Measurements from ENCODE around the gene SELENOK. TPM values are rescaled to one million over a fixed set of nuclear protein-coding genes. Genes with fewer than 3 reads are reported as not detected.

The SELENOK gene
- total and polyA plus RNA-seq, 2 of the 13 experiments (the other 11 are each of a cell fraction or from before 2014, with no cell fraction given), result 67.0 to 81.0 TPM

DNA sequence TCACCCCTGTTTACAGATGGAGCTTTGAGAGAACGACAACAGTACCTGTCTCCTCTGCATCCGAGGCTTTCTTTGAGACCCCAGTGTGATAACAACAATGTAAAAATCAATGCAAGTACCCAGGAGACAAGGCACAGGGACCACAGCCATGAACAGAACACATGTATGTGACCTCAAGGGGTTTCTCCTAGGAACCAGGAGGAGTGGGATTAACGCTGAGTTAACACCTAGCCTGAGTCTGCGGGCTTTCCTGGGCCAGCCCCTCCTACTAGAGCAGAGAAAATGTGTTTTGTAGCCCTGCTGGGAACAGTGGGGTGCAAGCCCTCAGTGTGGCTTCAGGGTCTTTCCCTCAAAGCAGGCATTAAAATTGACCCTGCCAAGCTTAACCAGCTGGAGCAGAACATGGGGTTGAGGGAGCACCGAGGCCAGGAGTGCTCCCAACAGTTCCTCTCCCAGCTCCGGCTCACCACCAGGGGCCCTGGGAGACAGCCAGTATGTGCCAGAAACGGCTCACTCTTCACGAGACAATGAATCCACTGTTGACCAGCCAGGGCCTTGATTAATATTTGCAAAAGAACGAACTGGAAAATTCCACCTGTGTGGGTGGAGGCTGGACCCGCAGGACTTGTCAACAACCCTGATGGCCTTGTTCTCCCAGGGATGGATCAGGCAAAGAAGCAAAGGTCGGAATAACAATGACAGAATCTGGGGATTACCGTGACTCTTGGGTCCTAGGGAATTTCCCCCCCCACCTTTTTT lies 49.0 kb downstream of the SELENOK start (continued):
- TF ChIP-seq RBAK (CRISPR knock-in tag; IDR thresholded peaks at IDR 0.05) (no peak), CCAR2 (optimal IDR thresholded peaks at IDR 0.05; ENCODE audit: low read depth, low read length) (peak; percentile 11), ZNF672 (CRISPR knock-in tag; IDR thresholded peaks at IDR 0.05) (no peak), GFI1 (CRISPR knock-in tag; IDR thresholded peaks at IDR 0.05; ENCODE audit: borderline replicate concordance) (peak; percentile 33; the same call in 1 of the 2 replicates), CHD4 (IDR thresholded peaks at IDR 0.05; ENCODE audit: borderline replicate concordance, low read length) (no peak), POLR2AphosphoS5 (IDR thresholded peaks at IDR 0.05; ENCODE audit: low read depth, low read length) (peak; percentile 66), GATAD2A (CRISPR knock-in tag; IDR thresholded peaks at IDR 0.05) (peak; percentile 88), SNAI1 (CRISPR knock-in tag; IDR thresholded peaks at IDR 0.05; ENCODE audit: borderline replicate concordance) (peak; percentile 75; the same call in 1 of the 2 replicates), POGZ (CRISPR knock-in tag; IDR thresholded peaks at IDR 0.05) (no peak), SIN3A (IDR thresholded peaks at IDR 0.05; ENCODE audit: borderline replicate concordance, low read depth, low read length) (peak; percentile 60), ARNTL (CRISPR knock-in tag; IDR thresholded peaks at IDR 0.05) (peak; percentile 55; the same call in 1 of the 2 replicates), TOE1 (CRISPR knock-in tag; IDR thresholded peaks at IDR 0.05) (peak; percentile 51; the same call in 1 of the 2 replicates)
- TF ChIP-seq, protein P1, sequence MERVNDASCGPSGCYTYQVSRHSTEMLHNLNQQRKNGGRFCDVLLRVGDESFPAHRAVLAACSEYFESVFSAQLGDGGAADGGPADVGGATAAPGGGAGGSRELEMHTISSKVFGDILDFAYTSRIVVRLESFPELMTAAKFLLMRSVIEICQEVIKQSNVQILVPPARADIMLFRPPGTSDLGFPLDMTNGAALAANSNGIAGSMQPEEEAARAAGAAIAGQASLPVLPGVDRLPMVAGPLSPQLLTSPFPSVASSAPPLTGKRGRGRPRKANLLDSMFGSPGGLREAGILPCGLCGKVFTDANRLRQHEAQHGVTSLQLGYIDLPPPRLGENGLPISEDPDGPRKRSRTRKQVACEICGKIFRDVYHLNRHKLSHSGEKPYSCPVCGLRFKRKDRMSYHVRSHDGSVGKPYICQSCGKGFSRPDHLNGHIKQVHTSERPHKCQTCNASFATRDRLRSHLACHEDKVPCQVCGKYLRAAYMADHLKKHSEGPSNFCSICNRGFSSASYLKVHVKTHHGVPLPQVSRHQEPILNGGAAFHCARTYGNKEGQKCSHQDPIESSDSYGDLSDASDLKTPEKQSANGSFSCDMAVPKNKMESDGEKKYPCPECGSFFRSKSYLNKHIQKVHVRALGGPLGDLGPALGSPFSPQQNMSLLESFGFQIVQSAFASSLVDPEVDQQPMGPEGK (CRISPR knock-in tag; IDR thresholded peaks at IDR 0.05), result peak; percentile 73
- TF ChIP-seq, protein P2, sequence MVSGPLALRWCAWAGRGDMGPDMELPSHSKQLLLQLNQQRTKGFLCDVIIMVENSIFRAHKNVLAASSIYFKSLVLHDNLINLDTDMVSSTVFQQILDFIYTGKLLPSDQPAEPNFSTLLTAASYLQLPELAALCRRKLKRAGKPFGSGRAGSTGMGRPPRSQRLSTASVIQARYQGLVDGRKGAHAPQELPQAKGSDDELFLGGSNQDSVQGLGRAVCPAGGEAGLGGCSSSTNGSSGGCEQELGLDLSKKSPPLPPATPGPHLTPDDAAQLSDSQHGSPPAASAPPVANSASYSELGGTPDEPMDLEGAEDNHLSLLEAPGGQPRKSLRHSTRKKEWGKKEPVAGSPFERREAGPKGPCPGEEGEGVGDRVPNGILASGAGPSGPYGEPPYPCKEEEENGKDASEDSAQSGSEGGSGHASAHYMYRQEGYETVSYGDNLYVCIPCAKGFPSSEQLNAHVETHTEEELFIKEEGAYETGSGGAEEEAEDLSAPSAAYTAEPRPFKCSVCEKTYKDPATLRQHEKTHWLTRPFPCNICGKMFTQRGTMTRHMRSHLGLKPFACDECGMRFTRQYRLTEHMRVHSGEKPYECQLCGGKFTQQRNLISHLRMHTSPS (CRISPR knock-in tag; IDR thresholded peaks at IDR 0.05; ENCODE audit: low read depth), result peak; percentile 40; the same call in 1 of the 2 replicates
- TF ChIP-seq, protein P3, sequence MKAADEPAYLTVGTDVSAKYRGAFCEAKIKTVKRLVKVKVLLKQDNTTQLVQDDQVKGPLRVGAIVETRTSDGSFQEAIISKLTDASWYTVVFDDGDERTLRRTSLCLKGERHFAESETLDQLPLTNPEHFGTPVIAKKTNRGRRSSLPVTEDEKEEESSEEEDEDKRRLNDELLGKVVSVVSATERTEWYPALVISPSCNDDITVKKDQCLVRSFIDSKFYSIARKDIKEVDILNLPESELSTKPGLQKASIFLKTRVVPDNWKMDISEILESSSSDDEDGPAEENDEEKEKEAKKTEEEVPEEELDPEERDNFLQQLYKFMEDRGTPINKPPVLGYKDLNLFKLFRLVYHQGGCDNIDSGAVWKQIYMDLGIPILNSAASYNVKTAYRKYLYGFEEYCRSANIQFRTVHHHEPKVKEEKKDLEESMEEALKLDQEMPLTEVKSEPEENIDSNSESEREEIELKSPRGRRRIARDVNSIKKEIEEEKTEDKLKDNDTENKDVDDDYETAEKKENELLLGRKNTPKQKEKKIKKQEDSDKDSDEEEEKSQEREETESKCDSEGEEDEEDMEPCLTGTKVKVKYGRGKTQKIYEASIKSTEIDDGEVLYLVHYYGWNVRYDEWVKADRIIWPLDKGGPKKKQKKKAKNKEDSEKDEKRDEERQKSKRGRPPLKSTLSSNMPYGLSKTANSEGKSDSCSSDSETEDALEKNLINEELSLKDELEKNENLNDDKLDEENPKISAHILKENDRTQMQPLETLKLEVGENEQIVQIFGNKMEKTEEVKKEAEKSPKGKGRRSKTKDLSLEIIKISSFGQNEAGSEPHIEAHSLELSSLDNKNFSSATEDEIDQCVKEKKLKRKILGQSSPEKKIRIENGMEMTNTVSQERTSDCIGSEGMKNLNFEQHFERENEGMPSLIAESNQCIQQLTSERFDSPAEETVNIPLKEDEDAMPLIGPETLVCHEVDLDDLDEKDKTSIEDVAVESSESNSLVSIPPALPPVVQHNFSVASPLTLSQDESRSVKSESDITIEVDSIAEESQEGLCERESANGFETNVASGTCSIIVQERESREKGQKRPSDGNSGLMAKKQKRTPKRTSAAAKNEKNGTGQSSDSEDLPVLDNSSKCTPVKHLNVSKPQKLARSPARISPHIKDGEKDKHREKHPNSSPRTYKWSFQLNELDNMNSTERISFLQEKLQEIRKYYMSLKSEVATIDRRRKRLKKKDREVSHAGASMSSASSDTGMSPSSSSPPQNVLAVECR (CRISPR knock-in tag; IDR thresholded peaks at IDR 0.05; ENCODE audit: borderline replicate concordance), result peak; percentile 12; the same call in 1 of the 2 replicates
- TF ChIP-seq, protein P4, sequence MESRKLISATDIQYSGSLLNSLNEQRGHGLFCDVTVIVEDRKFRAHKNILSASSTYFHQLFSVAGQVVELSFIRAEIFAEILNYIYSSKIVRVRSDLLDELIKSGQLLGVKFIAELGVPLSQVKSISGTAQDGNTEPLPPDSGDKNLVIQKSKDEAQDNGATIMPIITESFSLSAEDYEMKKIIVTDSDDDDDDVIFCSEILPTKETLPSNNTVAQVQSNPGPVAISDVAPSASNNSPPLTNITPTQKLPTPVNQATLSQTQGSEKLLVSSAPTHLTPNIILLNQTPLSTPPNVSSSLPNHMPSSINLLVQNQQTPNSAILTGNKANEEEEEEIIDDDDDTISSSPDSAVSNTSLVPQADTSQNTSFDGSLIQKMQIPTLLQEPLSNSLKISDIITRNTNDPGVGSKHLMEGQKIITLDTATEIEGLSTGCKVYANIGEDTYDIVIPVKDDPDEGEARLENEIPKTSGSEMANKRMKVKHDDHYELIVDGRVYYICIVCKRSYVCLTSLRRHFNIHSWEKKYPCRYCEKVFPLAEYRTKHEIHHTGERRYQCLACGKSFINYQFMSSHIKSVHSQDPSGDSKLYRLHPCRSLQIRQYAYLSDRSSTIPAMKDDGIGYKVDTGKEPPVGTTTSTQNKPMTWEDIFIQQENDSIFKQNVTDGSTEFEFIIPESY (CRISPR knock-in tag; IDR thresholded peaks at IDR 0.05), result no peak
- TF ChIP-seq, protein P5, sequence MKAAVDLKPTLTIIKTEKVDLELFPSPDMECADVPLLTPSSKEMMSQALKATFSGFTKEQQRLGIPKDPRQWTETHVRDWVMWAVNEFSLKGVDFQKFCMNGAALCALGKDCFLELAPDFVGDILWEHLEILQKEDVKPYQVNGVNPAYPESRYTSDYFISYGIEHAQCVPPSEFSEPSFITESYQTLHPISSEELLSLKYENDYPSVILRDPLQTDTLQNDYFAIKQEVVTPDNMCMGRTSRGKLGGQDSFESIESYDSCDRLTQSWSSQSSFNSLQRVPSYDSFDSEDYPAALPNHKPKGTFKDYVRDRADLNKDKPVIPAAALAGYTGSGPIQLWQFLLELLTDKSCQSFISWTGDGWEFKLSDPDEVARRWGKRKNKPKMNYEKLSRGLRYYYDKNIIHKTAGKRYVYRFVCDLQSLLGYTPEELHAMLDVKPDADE (CRISPR knock-in tag; IDR thresholded peaks at IDR 0.05), result 0 out of 2 replicates have a peak, but pooled peaks have one; percentile 31
